HG03103 (cell line): ENCODE data around the gene CENPB.
"Not testable (repeated sequence)": the region's sequence is repeated elsewhere in the genome, so short reads cannot be mapped to it uniquely, and the experiment has no call there.

ENCODE experiments used
- ATAC-seq: cut with Tn5 transposase; IDR thresholded peaks from one replicate; pipeline ENCODE4 v1.9.1; 2021; ENCODE audit warnings: low read depth; ENCODE audit not compliant: unreplicated experiment

The CENPB gene

GRCh38 chr20:3794701-3795420 lies 8.3 kb upstream of the CENPB start:
- ATAC-seq, result no peak

GRCh38 chr20:3794168-3794567 lies 7.6 kb upstream of the CENPB start:
- not testable (repeated sequence) for ATAC-seq

GRCh38 chr20:3789201-3789600 lies 2.7 kb upstream of the CENPB start:
- ATAC-seq, result not testable (repeated sequence)

- ATAC-seq, result no peak
Measured at GRCh38 chr20:3788685-3789155, 2.2 kb upstream of the CENPB start.

GRCh38 chr20:3787324-3788014 lies 929 bp upstream of the CENPB start:
- ATAC-seq, result no peak

GRCh38 chr20:3786126-3786484 lies 435 bp downstream of the CENPB start:
- ATAC-seq, result peak; percentile 3

GRCh38 chr20:3785240-3786125 lies 1.1 kb downstream of the CENPB start:
- no peak for ATAC-seq

GRCh38 chr20:3784863-3785239 lies 1.7 kb downstream of the CENPB start:
- ATAC-seq, result no peak

- no peak for ATAC-seq
Measured at GRCh38 chr20:3784216-3784853, 2.2 kb downstream of the CENPB start.

GRCh38 chr20:3783511-3784195 lies 2.9 kb downstream of the CENPB start:
- ATAC-seq, result no peak

GRCh38 chr20:3783068-3783489 lies 3.5 kb downstream of the CENPB start:
- no peak for ATAC-seq

GRCh38 chr20:3782597-3782996 lies 3.9 kb downstream of the CENPB start:
- ATAC-seq, result no peak

GRCh38 chr20:3781153-3781910 lies 5.2 kb downstream of the CENPB start, which contains the start of gene SPEF1:
Gene SPEF1 (minus strand): TSS chr20:3781448. CDS start chr20:3781287, 161 bp downstream.
- peak; percentile 49 for ATAC-seq

- ATAC-seq, result no peak
Measured at GRCh38 chr20:3778976-3779375, 7.6 kb downstream of the CENPB start.

- ATAC-seq, result no peak
Measured at GRCh38 chr20:3777716-3778629, 8.6 kb downstream of the CENPB start.

- ATAC-seq, result no peak
Measured at GRCh38 chr20:3777381-3777715, 9.2 kb downstream of the CENPB start.

- ATAC-seq, result no peak
Measured at GRCh38 chr20:3775457-3776108, 11.0 kb downstream of the CENPB start.

GRCh38 chr20:3771552-3772058 lies 14.9 kb downstream of the CENPB start:
- no peak for ATAC-seq
